Gastroesophageal sphincter (tissue), 3 donors: ENCODE measurements around the gene CDH13.

Experiments used
- EP300 ChIP-seq: sonication (generic); formaldehyde crosslinking; IDR thresholded peaks from one replicate; pipeline ENCODE4 v1.6.1; 2017; ENCODE audit warnings: antibody characterized with exemption, mild to moderate bottlenecking
- POLR2A ChIP-seq, 2 donors: fragments of 450-650 bp; IDR thresholded peaks; one replicate each; pipeline ENCODE4 v1.6.1; 2017; ENCODE audit warnings: antibody characterized with exemption in 2 of 2, mild to moderate bottlenecking in 2 of 2, moderate library complexity in 1 of 2
- POLR2AphosphoS5 ChIP-seq: sonication (generic); formaldehyde crosslinking; IDR thresholded peaks from one replicate; pipeline ENCODE4 v1.6.1; 2017; ENCODE audit warnings: antibody characterized with exemption
- TF ChIP-seq, protein P1 (sequence below), 4 experiments: fragments of 200-600 bp in 2 of 4; fragments of 450-650 bp in 2 of 4; sonication (generic) in 1 of 4; IDR thresholded peaks; one replicate each; pipeline ENCODE4 v1.5.1; 2017 to 2019; ENCODE audit warnings: antibody characterized with exemption in 4 of 4, mild to moderate bottlenecking in 2 of 4, moderate library complexity in 2 of 4

DNA sequence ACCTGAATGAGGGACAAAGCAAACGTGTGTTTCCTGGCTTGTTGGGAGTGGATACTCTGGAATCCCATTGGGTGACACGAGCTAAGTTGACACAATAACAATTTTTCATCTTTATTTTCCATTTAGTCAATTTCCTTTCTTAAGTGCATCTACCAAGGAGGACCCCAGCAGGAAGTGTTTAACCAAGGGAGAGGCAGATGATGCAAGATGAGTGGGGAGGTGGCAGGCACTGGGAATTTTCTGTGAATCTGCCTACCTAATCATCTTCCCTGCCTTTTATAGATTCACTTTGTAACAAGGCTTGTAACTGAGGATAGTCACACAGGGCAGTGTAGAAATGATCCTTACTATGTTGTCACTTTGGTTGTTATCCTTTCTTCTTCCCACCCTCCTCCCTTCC, 863.3 kb downstream of the CDH13 start:
- no peak for TF ChIP-seq EP300
- TF ChIP-seq, protein P1, sequence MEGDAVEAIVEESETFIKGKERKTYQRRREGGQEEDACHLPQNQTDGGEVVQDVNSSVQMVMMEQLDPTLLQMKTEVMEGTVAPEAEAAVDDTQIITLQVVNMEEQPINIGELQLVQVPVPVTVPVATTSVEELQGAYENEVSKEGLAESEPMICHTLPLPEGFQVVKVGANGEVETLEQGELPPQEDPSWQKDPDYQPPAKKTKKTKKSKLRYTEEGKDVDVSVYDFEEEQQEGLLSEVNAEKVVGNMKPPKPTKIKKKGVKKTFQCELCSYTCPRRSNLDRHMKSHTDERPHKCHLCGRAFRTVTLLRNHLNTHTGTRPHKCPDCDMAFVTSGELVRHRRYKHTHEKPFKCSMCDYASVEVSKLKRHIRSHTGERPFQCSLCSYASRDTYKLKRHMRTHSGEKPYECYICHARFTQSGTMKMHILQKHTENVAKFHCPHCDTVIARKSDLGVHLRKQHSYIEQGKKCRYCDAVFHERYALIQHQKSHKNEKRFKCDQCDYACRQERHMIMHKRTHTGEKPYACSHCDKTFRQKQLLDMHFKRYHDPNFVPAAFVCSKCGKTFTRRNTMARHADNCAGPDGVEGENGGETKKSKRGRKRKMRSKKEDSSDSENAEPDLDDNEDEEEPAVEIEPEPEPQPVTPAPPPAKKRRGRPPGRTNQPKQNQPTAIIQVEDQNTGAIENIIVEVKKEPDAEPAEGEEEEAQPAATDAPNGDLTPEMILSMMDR (IDR thresholded peaks at IDR 0.05) = no peak
- TF ChIP-seq POLR2A (IDR thresholded peaks at IDR 0.05) = no peak
- no peak for TF ChIP-seq POLR2AphosphoS5
